Measurements from ENCODE around the gene TIE1. TPM values are rescaled to one million over a fixed set of nuclear protein-coding genes. Genes with fewer than 3 reads are reported as not detected.

TIE1 gene
- total RNA-seq, 1 experiment from 2014 or later: 1.2 TPM

GRCh38 chr1:43312663-43313515 is 12.1 kb downstream of the TIE1 start:
- H3K79me2 ChIP-seq (ENCODE audit: insufficient read depth, low read length): no peaks in the 10 kb centered on the region
- no peak overlapping the region for H2BK5ac ChIP-seq (ENCODE audit: insufficient read length, low read length)
- no peak overlapping the region for H4K91ac ChIP-seq (ENCODE audit: insufficient read length, low read depth, low read length)
- H3K9ac ChIP-seq (ENCODE audit: extremely low read depth, insufficient read length, low read length): no peak overlapping the region
- Mint-ChIP-seq H3K27me3 (ENCODE audit: low read depth) (peaks cover 7% of the 10 kb centered on the region), H3K4me1 (peaks cover 4 to 7% of the 10 kb centered on the region in 2 experiments), H3K4me3 (no peak overlapping the region), H3K9me3 (no peaks in the 10 kb centered on the region), H3K27ac (peak overlapping the region in 1 of 3 experiments; percentile 14; a peak in 1 of 7 replicates), H3K36me3 (ENCODE audit: insufficient read depth in 1 of 3, low read depth in 3 of 3) (no peaks in the 10 kb centered on the region)
- no peak overlapping the region; the same call in 1 of the 2 replicates for H3K14ac ChIP-seq (ENCODE audit: insufficient read depth, low read length)
- no peak for TF ChIP-seq CTCF (conservative IDR thresholded peaks at IDR 0.05)
- no peak overlapping the region for H2BK15ac ChIP-seq (ENCODE audit: low read depth, low read length)
- H3K79me1 ChIP-seq (ENCODE audit: insufficient read depth, low read depth, low read length, poor library complexity, severe bottlenecking): no peaks in the 10 kb centered on the region
- no peak overlapping the region for H4K5ac ChIP-seq (ENCODE audit: insufficient read length, low read depth, low read length)
- no peak overlapping the region for H3T11ph ChIP-seq (ENCODE audit: low read length)
- no peak overlapping the region for H3K23ac ChIP-seq (ENCODE audit: insufficient read length, low read depth, low read length)
- no peak overlapping the region for H3K18ac ChIP-seq (ENCODE audit: insufficient read length, low read depth, low read length)
- H3K9me3 ChIP-seq (ENCODE audit: control insufficient read depth, low read depth, low read length): no peaks in the 10 kb centered on the region
- H3K27me3 ChIP-seq (ENCODE audit: insufficient read depth, low read length): no peaks in the 10 kb centered on the region
- H3K4me1 ChIP-seq (ENCODE audit: insufficient read depth, low read length): no peaks in the 10 kb centered on the region
- DNase-seq: no peak
- H2BK20ac ChIP-seq (ENCODE audit: low read depth, low read length, poor library complexity, severe bottlenecking): no peak overlapping the region
- no peak overlapping the region for H2BK12ac ChIP-seq (ENCODE audit: insufficient read length, low read depth, low read length)
- no peak overlapping the region for H3K4me2 ChIP-seq (ENCODE audit: insufficient read depth, insufficient read length, low read length)
- no peaks in the 10 kb centered on the region for H4K20me1 ChIP-seq (ENCODE audit: control insufficient read depth, insufficient read depth, insufficient read length)
- H3K4ac ChIP-seq (ENCODE audit: low read depth, low read length): no peak overlapping the region
- no peak overlapping the region for H2BK120ac ChIP-seq (ENCODE audit: low read depth, low read length, poor library complexity, severe bottlenecking)
- H3K23me2 ChIP-seq (ENCODE audit: insufficient read length, low read depth, low read length, poor library complexity, severe bottlenecking): no peaks in the 10 kb centered on the region
- H2AFZ ChIP-seq (ENCODE audit: low read length): no peak overlapping the region
- no peak overlapping the region for H3K27ac ChIP-seq (ENCODE audit: insufficient read length, low read depth, low read length)
- no CpG with 5 or more reads among the region's 24 CpGs for WGBS (ENCODE audit: extremely low coverage, insufficient read length, low lambda C conversion rate)
- H2AK5ac ChIP-seq (ENCODE audit: insufficient read length, low read length): no peak overlapping the region
- H3K56ac ChIP-seq (ENCODE audit: insufficient read length, low read depth, low read length): no peak overlapping the region
- no peak overlapping the region for H4K8ac ChIP-seq (replicated peaks; ENCODE audit: insufficient read length, low read depth, low read length)
